ENCODE measurements around the gene KDM2B. TPM values are rescaled to one million over a fixed set of nuclear protein-coding genes. Genes with fewer than 3 reads are reported as not detected.

Gene KDM2B
- total RNA-seq, 2 donors from 2014 or later, result 28.9 to 66.8 TPM

DNA sequence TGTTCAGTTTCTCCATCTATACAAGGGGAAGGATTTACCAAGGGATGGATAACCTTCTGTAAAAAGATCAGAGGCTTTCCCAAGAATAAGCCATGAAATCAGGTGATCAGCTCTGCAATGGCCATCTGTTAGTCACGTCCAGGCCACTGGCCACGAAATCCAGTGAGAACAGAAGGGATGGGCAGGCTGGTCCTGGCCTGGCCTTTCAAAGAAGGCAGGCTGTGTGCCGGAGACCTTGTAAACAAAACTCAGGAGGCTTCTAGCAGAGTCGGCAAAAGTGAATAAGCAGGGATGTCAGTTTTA is 112.4 kb downstream of the KDM2B start:
- DNase-seq (ENCODE audit: low spot score in 2 of 2) (no peak), ATAC-seq (no peak)
- Mint-ChIP-seq H3K9me3 (no peaks in the 10 kb centered on the region), H3K27ac (no peak overlapping the region), H3K36me3 (peaks cover 7 to 9% of the 10 kb centered on the region in 2 donors)

DNA sequence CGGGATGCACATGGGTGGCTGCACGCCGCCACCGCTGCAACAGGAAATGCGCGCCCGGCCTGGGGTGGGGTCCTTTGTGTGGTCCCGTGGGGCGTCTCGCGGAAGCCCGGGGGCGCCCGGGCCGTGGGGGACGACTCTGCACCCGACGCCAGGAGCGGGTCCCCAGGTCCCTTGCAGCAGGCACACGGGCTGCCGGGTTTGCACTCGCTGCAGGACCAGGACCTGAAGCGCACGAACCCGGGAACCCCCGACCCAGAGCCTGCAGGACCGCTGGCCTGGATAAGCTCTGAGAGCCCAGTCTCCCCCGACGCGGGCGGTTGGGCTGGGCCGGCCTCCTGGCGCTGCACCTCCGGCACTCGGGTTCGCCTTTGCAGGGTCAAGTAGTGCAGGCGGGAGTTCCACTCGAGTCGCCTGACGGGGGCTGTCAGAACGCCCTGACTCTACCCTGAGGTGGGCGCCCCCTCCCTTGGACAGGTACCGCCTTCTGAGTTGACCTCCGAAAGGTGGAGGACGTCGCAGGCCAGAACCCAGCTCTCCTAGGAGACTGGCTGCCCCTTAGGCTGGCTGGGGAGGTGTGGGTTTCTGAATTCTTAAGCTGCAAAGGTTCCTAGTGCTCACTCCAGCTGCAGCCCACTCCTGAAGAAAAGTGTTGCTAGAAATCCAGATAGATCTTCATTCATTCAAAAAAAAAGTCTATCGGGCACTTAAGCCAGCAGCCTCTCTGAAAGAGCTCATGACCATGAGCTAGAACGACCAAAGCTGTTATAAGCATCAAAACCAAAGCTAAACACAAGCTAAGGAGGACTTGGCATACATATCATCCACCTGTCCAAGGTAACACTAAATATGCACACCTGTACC is 113.0 kb downstream of the KDM2B start:
- H3K9me3 Mint-ChIP-seq, result no peaks in the 10 kb centered on the region
- DNase-seq (ENCODE audit: low spot score in 2 of 2) (no peak), ATAC-seq (no peak)
- H3K27ac Mint-ChIP-seq, result no peak overlapping the region
- H3K36me3 Mint-ChIP-seq, result peaks cover 7 to 9% of the 10 kb centered on the region in 2 donors

DNA sequence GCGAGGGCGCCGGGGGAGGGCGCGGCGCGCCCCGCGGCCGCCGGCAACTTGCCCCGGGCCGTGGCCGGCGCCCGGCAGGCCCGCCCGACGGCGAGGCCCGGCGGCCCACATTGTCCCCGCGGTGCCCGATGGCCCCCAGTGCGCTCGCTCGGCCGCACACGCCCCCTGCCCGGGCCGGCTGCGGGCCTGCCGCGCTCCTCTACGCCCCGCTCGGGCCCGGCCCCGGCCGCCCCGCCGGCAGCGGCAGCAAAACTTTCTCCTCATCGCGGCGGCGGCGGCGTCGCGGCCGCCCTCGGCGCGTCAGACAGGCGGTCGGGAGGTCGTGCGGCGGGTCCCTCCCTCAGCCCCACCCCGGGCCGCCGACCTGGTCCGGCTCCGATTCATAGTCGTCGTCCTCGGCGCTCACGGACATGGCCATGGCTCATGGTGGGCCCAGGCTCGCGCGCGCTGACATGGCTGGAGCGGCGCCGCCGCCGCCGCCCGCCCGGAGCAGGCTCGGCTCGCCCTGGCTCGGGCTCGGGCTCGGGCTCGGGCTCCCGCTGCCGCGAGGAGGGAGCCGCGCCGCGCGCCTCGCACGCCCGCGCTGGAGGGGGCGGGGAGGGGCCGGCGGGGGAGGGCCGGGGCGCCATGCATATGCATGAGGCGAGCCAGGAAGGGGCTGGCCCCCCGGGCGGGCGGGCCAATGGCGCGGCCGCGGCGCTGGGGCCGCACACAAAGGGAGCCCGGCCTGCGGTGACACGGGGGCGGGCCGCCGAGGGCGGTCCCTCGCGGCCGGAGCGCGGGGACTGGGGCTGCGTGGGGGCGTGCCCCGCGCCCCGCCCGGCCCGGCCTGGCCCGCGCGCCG is 113.8 kb downstream of the KDM2B start:
- Mint-ChIP-seq H3K27ac (no peak overlapping the region), H3K36me3 (peaks cover 7 to 9% of the 10 kb centered on the region in 2 donors), H3K9me3 (no peaks in the 10 kb centered on the region)
- DNase-seq (ENCODE audit: low spot score in 2 of 2) (peak; percentile 90 to 91), ATAC-seq (peak; percentile 96)

DNA sequence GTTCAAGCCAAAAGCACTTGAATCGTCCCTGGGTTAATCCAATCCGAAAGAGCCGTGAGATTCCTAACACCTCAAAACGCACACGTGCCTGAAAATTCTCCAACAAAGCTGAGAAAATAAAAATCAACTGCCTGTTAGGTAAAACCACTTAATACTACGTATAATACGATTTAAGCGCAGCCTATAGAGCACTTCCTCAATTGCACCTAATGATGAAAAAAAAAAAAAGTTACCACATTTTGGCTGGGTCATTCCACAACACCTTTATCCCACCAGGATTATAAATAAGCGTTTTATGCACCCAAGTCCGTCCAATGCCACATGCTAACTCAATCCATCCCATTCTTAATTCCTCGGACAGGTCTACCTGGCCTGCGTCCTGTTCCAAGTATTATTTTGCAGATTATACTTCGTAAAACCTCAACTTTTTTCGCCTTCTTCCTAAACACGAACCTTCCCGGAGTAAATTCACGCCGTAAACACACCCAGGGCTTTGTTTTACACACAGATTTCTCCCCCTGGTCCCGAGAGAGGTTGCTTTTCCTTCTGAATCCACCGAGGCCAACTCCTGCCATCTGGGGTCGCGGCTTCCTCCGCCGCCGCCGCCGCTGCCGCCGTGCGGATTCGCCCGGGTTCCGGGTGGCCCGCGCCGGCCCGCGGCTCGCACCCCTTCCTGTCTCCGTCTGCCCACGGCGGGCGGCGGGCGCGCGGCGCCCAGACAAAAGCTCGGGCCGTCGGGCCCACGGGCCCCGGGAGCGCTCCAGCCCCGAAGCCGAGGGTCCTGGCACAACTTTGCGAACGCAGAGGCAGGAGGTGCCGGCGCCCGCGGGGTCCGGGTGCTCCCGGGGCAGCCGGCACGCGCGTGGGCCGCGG is 114.7 kb downstream of the KDM2B start:
- no peak for ATAC-seq
- Mint-ChIP-seq H3K27ac (peak overlapping the region; percentile 89), H3K9me3 (no peaks in the 10 kb centered on the region), H3K36me3 (peaks cover 7 to 9% of the 10 kb centered on the region in 2 donors)
- DNase-seq (ENCODE audit: low spot score in 2 of 2), result peak in 1 of 2 donors; percentile 57

DNA sequence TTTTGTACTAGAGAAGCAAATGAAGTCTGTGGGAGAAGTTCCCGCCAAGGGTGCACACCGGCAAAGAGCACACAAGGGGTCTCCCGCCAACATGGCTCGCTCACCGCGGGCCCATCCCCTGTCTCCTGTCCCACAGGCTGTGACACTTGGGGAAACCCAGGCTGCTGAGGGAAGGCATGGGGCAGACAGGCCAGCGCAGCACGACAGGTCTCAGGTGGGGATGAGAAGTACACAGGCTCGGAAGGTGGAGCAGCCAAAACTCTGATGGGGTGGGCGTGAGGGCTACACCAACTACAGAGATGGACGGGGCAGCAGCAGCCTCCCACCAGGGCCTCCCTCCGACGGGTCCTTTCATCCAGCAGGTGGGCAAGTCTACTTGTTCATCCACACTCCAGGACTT is 116.5 kb downstream of the KDM2B start:
- DNase-seq (ENCODE audit: low spot score in 2 of 2), result no peak
- H3K36me3 Mint-ChIP-seq, result peaks cover 7 to 9% of the 10 kb centered on the region in 2 donors
- no peak overlapping the region for H3K27ac Mint-ChIP-seq
- no peaks in the 10 kb centered on the region for H3K9me3 Mint-ChIP-seq
- ATAC-seq, result no peak

DNA sequence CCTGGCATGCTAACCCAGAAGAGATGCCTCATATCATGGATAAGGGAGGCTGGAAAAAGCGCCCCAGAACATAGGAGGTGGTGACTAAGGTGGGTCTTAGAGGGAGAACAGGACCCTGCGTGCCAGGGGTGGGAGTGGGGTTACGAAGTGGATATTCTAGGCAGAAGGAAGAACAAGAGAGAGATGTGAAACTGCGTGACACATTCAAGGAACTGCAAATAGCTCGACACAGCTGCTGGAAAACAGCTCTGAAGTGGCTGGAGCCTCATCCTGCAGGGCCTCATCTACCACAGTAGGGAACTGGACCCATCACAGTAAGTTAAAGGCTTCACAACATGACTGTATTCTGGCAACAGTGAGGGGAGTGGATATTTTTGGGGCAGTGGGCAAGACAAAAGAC is 119.8 kb downstream of the KDM2B start:
- no peaks in the 10 kb centered on the region for H3K9me3 Mint-ChIP-seq
- ATAC-seq (peak; percentile 49 to 62), DNase-seq (ENCODE audit: low spot score in 2 of 2) (no peak)
- peak overlapping the region; percentile 9 to 79 for H3K27ac Mint-ChIP-seq
- H3K36me3 Mint-ChIP-seq, result peaks cover 5 to 6% of the 10 kb centered on the region in 2 donors

DNA sequence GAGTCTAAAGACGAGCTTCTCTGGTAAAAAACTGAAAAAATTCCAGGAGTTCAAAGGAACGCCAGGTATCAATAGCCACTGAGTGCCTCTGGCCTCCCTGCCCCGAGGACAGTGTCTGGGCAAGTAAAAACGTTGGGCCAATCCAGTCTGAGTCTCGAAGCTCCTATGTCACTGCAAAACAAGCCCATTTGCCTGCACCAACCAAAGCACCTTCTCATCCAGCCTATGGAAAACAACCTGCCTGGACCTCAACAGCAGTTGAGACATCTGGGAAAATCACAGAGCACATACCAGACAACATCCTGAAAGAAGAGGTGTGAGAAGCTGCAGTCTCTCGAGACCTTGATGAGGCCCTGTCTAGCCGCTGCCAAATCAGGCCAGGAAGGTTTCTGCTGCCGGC is 124.3 kb downstream of the KDM2B start:
- Mint-ChIP-seq H3K36me3 (peaks cover 0 to 6% of the 10 kb centered on the region in 2 donors), H3K9me3 (no peaks in the 10 kb centered on the region), H3K27ac (no peak overlapping the region)
- no peak for DNase-seq (ENCODE audit: low spot score in 2 of 2)
- no peak for ATAC-seq

DNA sequence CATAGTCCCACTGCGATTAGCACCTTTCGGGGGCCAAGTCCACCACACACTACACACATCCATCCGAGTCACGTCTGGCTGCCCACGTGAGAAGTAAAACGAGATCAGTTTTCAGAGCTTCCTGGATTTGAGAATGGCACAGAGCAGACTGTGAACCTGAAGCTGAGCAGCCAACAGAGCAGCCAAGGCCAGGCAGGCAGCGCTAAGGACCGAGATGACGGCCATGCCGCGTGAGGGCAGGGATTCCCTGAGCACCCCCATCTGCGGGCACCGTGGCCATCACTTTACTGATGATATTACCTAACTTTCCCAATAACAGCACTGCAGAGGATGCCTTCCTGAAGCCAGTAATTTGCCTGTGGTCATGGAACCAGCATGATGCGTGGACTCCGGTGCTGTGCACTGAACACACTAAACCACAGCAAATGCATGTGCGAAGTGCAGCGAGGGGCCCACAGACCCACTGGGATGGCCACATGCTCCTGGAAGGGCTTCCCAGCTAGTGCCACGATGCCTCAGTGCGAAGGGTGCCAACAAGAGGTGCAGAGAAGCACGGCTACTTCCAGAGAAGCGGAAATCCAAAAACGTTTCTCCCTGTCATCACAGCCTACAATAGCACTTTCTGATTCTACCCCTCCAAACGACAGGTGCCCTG is 124.9 kb downstream of the KDM2B start:
- H3K36me3 Mint-ChIP-seq, result peaks cover 0 to 7% of the 10 kb centered on the region in 2 donors
- DNase-seq (ENCODE audit: low spot score in 2 of 2) (no peak), ATAC-seq (no peak)
- no peak overlapping the region for H3K27ac Mint-ChIP-seq
- H3K9me3 Mint-ChIP-seq, result no peaks in the 10 kb centered on the region

DNA sequence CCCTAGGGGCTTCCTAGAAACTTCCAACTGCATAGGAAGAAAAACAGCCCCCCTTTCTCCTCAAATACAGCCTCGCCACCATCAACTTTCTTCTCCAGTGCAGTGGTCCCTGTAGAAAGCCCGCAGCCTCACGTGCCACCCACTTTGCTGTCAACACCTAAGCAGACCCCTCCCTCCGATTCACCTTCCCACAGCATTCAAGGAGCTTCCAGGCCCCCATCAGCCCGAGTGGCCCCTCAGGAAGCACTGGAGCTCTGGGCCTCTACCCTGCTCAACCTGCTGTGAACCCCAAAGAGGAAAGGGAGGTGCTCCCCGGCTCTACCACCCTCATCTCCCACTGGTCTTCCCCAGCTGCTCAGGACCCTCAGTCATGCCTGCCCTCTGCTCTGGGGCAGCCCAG is 125.9 kb downstream of the KDM2B start:
- Mint-ChIP-seq H3K27ac (peak overlapping the region; percentile 58 to 87), H3K9me3 (no peaks in the 10 kb centered on the region), H3K36me3 (peaks cover 0 to 7% of the 10 kb centered on the region in 2 donors)
- ATAC-seq (no peak), DNase-seq (ENCODE audit: low spot score in 2 of 2) (no peak)

DNA sequence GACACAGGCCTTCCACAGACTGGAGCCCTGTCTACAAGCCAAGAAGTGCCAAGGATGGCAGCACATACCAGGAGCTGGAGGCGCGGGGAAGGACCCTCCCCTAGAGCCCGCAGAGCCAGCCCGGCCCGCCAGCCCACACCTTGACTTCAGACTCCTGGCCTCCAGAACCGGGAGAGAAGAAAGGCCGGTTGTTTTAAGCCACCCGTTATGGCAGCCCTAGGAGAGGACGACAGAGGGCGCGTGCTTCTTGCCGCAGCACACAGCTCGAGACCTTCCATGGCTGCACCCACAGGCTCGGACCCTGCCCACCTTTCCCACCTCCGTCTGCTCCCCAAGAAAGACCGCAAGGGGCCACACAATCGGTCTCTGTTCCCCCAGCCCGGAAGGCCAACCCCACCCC is 127.2 kb downstream of the KDM2B start:
- Mint-ChIP-seq H3K9me3 (no peaks in the 10 kb centered on the region), H3K27ac (peak overlapping the region in 1 of 2 donors; percentile 58), H3K36me3 (peaks cover 0 to 14% of the 10 kb centered on the region in 2 donors)
- DNase-seq (ENCODE audit: low spot score in 2 of 2), result no peak
- ATAC-seq, result no peak

DNA sequence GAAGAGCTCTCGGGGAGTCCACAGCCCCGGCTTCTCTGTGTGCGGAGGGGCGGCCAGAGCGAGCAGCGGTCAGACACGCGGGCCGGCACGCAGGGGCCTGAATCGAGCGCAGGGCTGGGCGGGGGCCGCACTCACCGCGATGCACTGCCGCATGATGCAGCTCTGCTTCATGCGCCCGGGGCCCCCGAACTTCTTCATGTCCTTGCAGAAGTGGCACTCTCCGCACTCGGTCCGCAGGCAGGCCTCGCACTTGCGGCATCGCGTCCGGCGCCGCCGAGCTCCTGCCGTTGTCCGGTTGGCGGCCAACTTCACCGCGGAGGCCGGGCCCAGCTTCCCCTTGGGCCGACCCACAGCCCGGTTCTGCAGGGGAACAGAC is 127.8 kb downstream of the KDM2B start:
- ATAC-seq (no peak), DNase-seq (ENCODE audit: low spot score in 2 of 2) (no peak)
- peaks cover 0 to 16% of the 10 kb centered on the region in 2 donors for H3K36me3 Mint-ChIP-seq
- no peaks in the 10 kb centered on the region for H3K9me3 Mint-ChIP-seq
- peak overlapping the region in 1 of 2 donors; percentile 58 for H3K27ac Mint-ChIP-seq

DNA sequence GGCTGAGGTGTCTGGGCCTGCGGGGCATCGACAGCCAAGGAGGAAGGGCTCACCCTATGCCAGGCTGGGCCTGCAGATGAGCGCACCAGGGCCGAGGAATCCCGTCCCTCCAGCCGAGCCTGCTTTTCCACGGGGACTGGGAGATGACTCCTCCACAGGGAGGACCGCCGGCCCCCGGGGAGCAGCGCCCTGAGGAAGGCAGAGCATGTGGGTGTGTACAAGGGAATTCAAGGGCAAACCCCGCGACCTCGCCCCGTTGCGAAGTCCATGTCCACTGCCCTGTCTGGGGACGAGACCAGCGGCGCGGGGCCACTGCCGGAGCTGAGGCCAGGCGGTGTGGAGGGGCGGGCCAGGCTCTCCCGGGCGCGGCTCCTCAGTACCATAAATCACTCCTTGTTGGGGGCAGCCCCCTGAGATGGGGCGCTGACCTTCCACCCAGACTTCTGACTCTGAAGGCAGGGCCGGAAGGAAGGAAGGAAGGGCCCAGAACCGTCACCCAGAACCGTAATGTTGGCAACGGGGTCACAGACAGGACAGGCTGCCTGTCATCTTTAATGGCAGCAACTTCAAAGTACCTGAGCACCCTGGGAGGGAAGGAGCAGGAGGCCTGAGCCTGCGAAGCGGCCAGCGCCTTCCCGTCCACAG is 128.4 kb downstream of the KDM2B start:
- peaks cover 0 to 16% of the 10 kb centered on the region in 2 donors for H3K36me3 Mint-ChIP-seq
- ATAC-seq (peak; percentile 21 to 22), DNase-seq (ENCODE audit: low spot score in 2 of 2) (no peak)
- peak overlapping the region; percentile 32 to 52 for H3K27ac Mint-ChIP-seq
- H3K9me3 Mint-ChIP-seq, result no peaks in the 10 kb centered on the region

DNA sequence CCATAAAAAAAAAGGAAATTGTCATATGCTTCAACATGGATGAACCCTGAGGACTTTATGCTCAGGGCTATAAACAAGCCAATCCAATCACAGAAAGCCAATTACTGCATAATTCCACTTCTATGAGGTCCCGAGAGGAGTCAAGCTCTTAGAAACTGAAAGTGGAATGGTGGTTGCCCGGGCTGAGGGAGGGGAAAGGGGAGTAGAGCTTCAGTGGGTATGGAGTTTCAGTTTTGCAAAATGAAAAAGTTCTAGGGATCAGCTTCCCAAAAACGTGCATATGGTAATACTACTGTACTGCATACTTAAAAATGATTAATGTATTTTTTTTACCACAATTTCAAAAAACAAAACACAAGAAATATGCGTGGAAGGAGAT is 128.9 kb downstream of the KDM2B start:
- H3K27ac Mint-ChIP-seq, result peak overlapping the region; percentile 32 to 52
- H3K36me3 Mint-ChIP-seq, result peaks cover 0 to 16% of the 10 kb centered on the region in 2 donors
- DNase-seq (ENCODE audit: low spot score in 2 of 2) (no peak), ATAC-seq (peak; percentile 41 to 77)
- no peaks in the 10 kb centered on the region for H3K9me3 Mint-ChIP-seq

DNA sequence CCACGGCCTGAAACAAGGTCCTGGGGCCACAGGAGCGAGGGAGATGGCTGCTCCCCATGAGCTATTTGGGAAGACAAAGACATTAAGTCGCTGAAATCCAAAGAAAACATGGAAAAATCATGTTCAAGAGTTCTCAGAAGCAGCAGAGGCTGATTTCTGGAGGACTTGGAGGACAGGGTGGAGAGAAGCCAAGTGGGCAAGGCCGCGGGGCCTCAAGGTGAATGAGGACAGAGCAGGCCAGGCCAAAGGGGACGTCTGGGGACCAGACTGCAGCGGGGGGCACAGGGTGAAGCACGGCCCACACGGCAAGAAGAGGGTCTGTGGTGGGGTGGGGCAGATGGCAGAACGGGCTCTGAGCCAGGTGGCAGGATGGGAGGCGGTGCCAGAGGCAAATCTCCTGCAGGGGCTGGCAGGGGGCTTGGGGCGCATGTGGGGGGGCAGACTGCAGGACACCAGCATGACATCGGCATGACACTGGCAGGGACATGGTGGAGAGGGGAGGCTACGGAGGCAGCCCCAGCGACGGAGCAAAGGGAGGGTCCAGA is 132.0 kb downstream of the KDM2B start:
- H3K36me3 Mint-ChIP-seq, result peaks cover 0 to 22% of the 10 kb centered on the region in 2 donors
- peak overlapping the region in 1 of 2 donors; percentile 72 for H3K27ac Mint-ChIP-seq
- ATAC-seq (no peak), DNase-seq (ENCODE audit: low spot score in 2 of 2) (no peak)
- no peaks in the 10 kb centered on the region for H3K9me3 Mint-ChIP-seq

DNA sequence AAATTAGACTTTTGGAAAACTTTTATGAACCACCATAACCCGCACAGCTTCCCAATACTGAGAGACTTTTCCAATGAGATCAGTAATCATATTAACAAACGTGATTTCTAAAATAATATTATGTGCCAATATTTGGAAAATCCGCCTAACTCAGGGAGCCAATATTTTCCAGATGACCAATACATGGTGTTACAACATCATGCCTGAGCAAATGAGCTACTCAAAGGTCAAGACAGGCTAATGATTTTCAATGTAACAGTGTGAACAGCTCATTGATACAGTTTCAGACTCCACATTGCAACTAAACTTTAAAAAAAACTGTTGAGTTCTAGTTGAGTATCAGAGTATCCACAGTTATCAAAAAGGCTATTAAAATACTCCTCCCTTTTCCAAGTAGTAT is 134.1 kb downstream of the KDM2B start:
- DNase-seq (ENCODE audit: low spot score in 2 of 2) (no peak), ATAC-seq (no peak)
- Mint-ChIP-seq H3K9me3 (no peaks in the 10 kb centered on the region), H3K36me3 (peaks cover 0 to 19% of the 10 kb centered on the region in 2 donors), H3K27ac (peak overlapping the region in 1 of 2 donors; percentile 18)

DNA sequence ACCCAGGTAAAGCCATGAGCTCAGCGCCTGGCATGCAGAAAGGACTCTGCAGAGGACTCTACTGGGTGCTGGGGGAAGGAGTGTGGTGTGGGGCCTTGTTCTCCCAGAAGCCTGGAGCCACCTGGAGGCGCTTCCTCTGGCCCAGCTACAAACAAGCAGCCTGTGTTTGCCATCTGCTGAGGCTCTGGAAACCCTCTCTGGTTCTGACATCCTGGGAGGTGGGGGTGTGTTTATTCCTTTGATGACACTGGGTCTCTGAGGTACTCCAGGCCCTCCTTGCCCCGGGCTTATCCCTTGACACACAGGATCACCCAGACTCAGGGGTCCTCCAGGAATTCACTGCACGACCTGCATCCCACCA is 136.0 kb downstream of the KDM2B start:
- no peak for DNase-seq (ENCODE audit: low spot score in 2 of 2)
- Mint-ChIP-seq H3K27ac (peak overlapping the region in 1 of 2 donors; percentile 16), H3K9me3 (no peaks in the 10 kb centered on the region), H3K36me3 (peaks cover 0 to 29% of the 10 kb centered on the region in 2 donors)
- no peak for ATAC-seq
